Liver (tissue), 9 donors: ENCODE data around the gene INPP5J. TPM values are rescaled to one million over a fixed set of nuclear protein-coding genes. Genes with fewer than 3 reads are reported as not detected.

ENCODE experiments used
- DNase-seq: peaks from one replicate; pipeline ENCODE4 v3.0.0-alpha.2; 2017; ENCODE audit warnings: low spot score
- H3K27ac ChIP-seq, 2 donors: one replicate each; pipeline ENCODE4 v1.7.0; 2013; ENCODE audit warnings: inconsistent platforms in 2 of 2, low read length in 2 of 2, control low read depth in 1 of 2, low read depth in 1 of 2, mild to moderate bottlenecking in 1 of 2
- H3K27me3 ChIP-seq, 4 donors: one replicate each; pipeline versions ENCODE4 v1.6.1 to v1.7.0; 2013; ENCODE audit warnings: low read length in 3 of 4, inconsistent platforms in 1 of 4, mild to moderate bottlenecking in 1 of 4, moderate library complexity in 1 of 4; ENCODE audit not compliant: control insufficient read depth in 4 of 4, insufficient read depth in 4 of 4
- H3K36me3 ChIP-seq, 4 donors: one replicate each; pipeline versions ENCODE4 v1.6.1 to v1.7.0; 2013; ENCODE audit warnings: low read length in 3 of 4, mild to moderate bottlenecking in 3 of 4, low read depth in 1 of 4, moderate library complexity in 1 of 4; ENCODE audit not compliant: control insufficient read depth in 4 of 4, insufficient read depth in 3 of 4
- H3K4me1 ChIP-seq, 4 donors: one replicate each; pipeline versions ENCODE4 v1.6.1 to v1.7.0; 2013; ENCODE audit warnings: low read length in 3 of 4, mild to moderate bottlenecking in 3 of 4, moderate library complexity in 1 of 4; ENCODE audit not compliant: control insufficient read depth in 4 of 4, insufficient read depth in 4 of 4
- H3K4me3 ChIP-seq, 3 donors: one replicate each; pipeline versions ENCODE4 v1.6.1 to v1.7.0; 2013; ENCODE audit warnings: low read length in 3 of 3, control low read depth in 1 of 3, low read depth in 1 of 3, mild to moderate bottlenecking in 1 of 3
- H3K9ac ChIP-seq, 2 donors: one replicate each; pipeline ENCODE4 v1.7.0; 2013; ENCODE audit warnings: low read length in 2 of 2, mild to moderate bottlenecking in 2 of 2, moderate library complexity in 2 of 2, control low read depth in 1 of 2, low read depth in 1 of 2
- H3K9me3 ChIP-seq, 4 donors: one replicate each; pipeline versions ENCODE4 v1.6.1 to v1.7.0; 2013; ENCODE audit warnings: low read length in 3 of 4; ENCODE audit not compliant: control insufficient read depth in 4 of 4
- CTCF ChIP-seq: fragments of 150-350 bp; IDR thresholded peaks from 2 replicates; pipeline ENCODE4 v1.5.1; 2017; ENCODE audit warnings: improper control_type of control experiment, low read depth, low read length; ENCODE audit not compliant: missing input control
- EGR1 ChIP-seq, 2 donors: IDR thresholded peaks; 2 replicates each; pipeline ENCODE4 v1.6.1; 2016 to 2018; ENCODE audit warnings: antibody characterized with exemption in 2 of 2, low read depth in 2 of 2
- FOXA2 ChIP-seq: IDR thresholded peaks from 2 replicates; pipeline ENCODE4 v1.6.1; 2016; ENCODE audit warnings: antibody characterized with exemption
- GABPA ChIP-seq, 2 donors: IDR thresholded peaks in 1 of 2; conservative IDR thresholded peaks in 1 of 2; 2 replicates each; pipeline ENCODE4 v1.6.1; 2016; ENCODE audit warnings: antibody characterized with exemption in 2 of 2, mild to moderate bottlenecking in 1 of 2, moderate library complexity in 1 of 2
- HNF4G ChIP-seq: IDR thresholded peaks from 2 replicates; pipeline ENCODE4 v1.6.1; 2016; ENCODE audit warnings: antibody characterized with exemption
- JUND ChIP-seq, 2 donors: IDR thresholded peaks; 2 replicates each; pipeline ENCODE4 v1.6.1; 2016; ENCODE audit warnings: antibody characterized with exemption in 2 of 2
- MAX ChIP-seq: IDR thresholded peaks from 2 replicates; pipeline ENCODE4 v1.6.1; 2016; ENCODE audit warnings: antibody characterized with exemption
- NR2F2 ChIP-seq: IDR thresholded peaks from 2 replicates; pipeline ENCODE4 v1.6.1; 2016; ENCODE audit warnings: antibody characterized with exemption
- REST ChIP-seq: IDR thresholded peaks from 2 replicates; pipeline ENCODE4 v1.6.1; 2016; ENCODE audit warnings: antibody characterized with exemption, mild to moderate bottlenecking
- RXRA ChIP-seq, 2 donors: IDR thresholded peaks; 2 replicates each; pipeline ENCODE4 v1.6.1; 2017 to 2018; ENCODE audit warnings: antibody characterized with exemption in 2 of 2, mild to moderate bottlenecking in 1 of 2
- SP1 ChIP-seq: IDR thresholded peaks from 2 replicates; pipeline ENCODE4 v1.6.1; 2018; ENCODE audit warnings: antibody characterized with exemption, mild to moderate bottlenecking
- TAF1 ChIP-seq: conservative IDR thresholded peaks from 2 replicates; pipeline ENCODE4 v1.6.1; 2016; ENCODE audit warnings: antibody characterized with exemption, mild to moderate bottlenecking
- YY1 ChIP-seq: IDR thresholded peaks from 2 replicates; pipeline ENCODE4 v1.6.1; 2016; ENCODE audit warnings: antibody characterized with exemption, mild to moderate bottlenecking
- ZBTB33 ChIP-seq: IDR thresholded peaks from 2 replicates; pipeline ENCODE4 v1.6.1; 2016; ENCODE audit warnings: antibody characterized with exemption
- WGBS: extraction: QIAGEN DNeasy Blood & Tissue Kit; methylation state at CpG from one replicate; pipeline ENCODE4 v1.1.7; 2013; 5-methylcytosine and 5-hydroxymethylcytosine counted together
- polyA plus RNA-seq, 2 donors: library from polyadenylated mRNA; stranded (reverse) in 1 of 2; unstranded in 1 of 2; fragments of 200-250 nt in 1 of 2; fragments of >200 nt in 1 of 2; fragmentation: Nextera tagmentation in 1 of 2; extraction: Ambion mirVana in 1 of 2; gene quantifications; one replicate each; pipeline versions ENCODE4 v1.2.1 to v1.2.3, GENCODE V29; 2013 to 2015
- total RNA-seq, 2 donors: library from RNA; depleted of rRNA; stranded (reverse); fragments of >200 nt; gene quantifications; one replicate each; pipeline ENCODE4 v1.2.3, GENCODE V29; 2014
- donor health status: healthy.
- donor health status: healthy.
- donor health status: healthy.
- donor health status: healthy.
- donor health status: healthy.

Gene INPP5J
- total and polyA plus RNA-seq, 4 donors: 0.06 to 0.17 (median 0.11) TPM

- DNase-seq: no peak
- H3K9me3 ChIP-seq: no peaks in the 10 kb centered on the region
- TF ChIP-seq CTCF (no peak), REST (no peak), JUND (IDR thresholded peaks at IDR 0.05) (no peak), YY1 (no peak), SP1 (no peak), NR2F2 (no peak), EGR1 (IDR thresholded peaks at IDR 0.05; ENCODE audit: low read depth in 2 of 2) (no peak), ZBTB33 (no peak), FOXA2 (no peak), GABPA (IDR thresholded peaks at IDR 0.05 in 1 of 2, conservative IDR thresholded peaks at IDR 0.05 in 1 of 2) (no peak)
- H3K4me3 ChIP-seq: no peak overlapping the region
- H3K9ac ChIP-seq: no peak overlapping the region
- 82% methylated on average over 5 of the region's 5 CpGs for WGBS
- peaks cover 2 to 22% (median 7%) of the 10 kb centered on the region in 4 donors for H3K4me1 ChIP-seq
- H3K27me3 ChIP-seq: no peaks in the 10 kb centered on the region
- H3K27ac ChIP-seq: no peak overlapping the region
- no peaks in the 10 kb centered on the region for H3K36me3 ChIP-seq
Observed at GRCh38 chr22:31173386-31174145, 50.8 kb downstream of the INPP5J start.

- H3K36me3 ChIP-seq: no peaks in the 10 kb centered on the region
- no peak for TF ChIP-seq RXRA (IDR thresholded peaks at IDR 0.05)
- no peak for TF ChIP-seq CTCF
- no peak for TF ChIP-seq REST
- TF ChIP-seq JUND (IDR thresholded peaks at IDR 0.05): no peak
- TF ChIP-seq FOXA2: no peak
- TF ChIP-seq NR2F2: no peak
- no peak for TF ChIP-seq TAF1
- no peak for TF ChIP-seq MAX
- no peak for TF ChIP-seq HNF4G
- TF ChIP-seq EGR1 (IDR thresholded peaks at IDR 0.05; ENCODE audit: low read depth in 2 of 2): no peak
- H3K27me3 ChIP-seq: no peaks in the 10 kb centered on the region
- 98% methylated on average over 1 of the region's 1 CpG for WGBS
- H3K27ac ChIP-seq: no peak overlapping the region
- no peak overlapping the region for H3K9ac ChIP-seq
- no peak for DNase-seq
- H3K9me3 ChIP-seq: no peaks in the 10 kb centered on the region
- H3K4me1 ChIP-seq: peaks cover 5 to 22% (median 13%) of the 10 kb centered on the region in 4 donors
- H3K4me3 ChIP-seq: no peak overlapping the region
Observed at GRCh38 chr22:31176923-31177322, 54.2 kb downstream of the INPP5J start.
